Kidney (tissue), 14 donors: ENCODE data around the gene DUSP14. TPM values are rescaled to one million over a fixed set of nuclear protein-coding genes. Genes with fewer than 3 reads are reported as not detected.

Experiments
- DNase-seq, 5 donors: peaks; one replicate each; pipeline ENCODE4 v3.0.0-alpha.2; 2013 to 2020
- FAIRE-seq: peaks from 2 replicates; lab custom pipeline; 2012; peaks lifted over from hg19 to GRCh38; lab: Jason Lieb, UNC
- H3K27ac ChIP-seq, 2 donors: one replicate each; pipeline ENCODE4 v1.7.0; 2013; ENCODE audit warnings: low read depth in 2 of 2, low read length in 2 of 2, inconsistent platforms in 1 of 2
- H3K27me3 ChIP-seq: one replicate; pipeline ENCODE4 v1.7.1; 2013; ENCODE audit warnings: low read length, inconsistent platforms; ENCODE audit not compliant: control insufficient read depth, insufficient read depth
- H3K36me3 ChIP-seq, 3 donors: one replicate each; pipeline versions ENCODE4 v1.7.0 to v1.7.1; 2013; ENCODE audit warnings: low read length in 3 of 3, control low read depth in 1 of 3, inconsistent platforms in 1 of 3; ENCODE audit not compliant: insufficient read depth in 3 of 3, control insufficient read depth in 2 of 3
- H3K4me1 ChIP-seq, 3 donors: one replicate each; pipeline versions ENCODE4 v1.7.0 to v1.7.1; 2013; ENCODE audit warnings: low read length in 3 of 3, inconsistent platforms in 1 of 3, low read depth in 1 of 3; ENCODE audit not compliant: control insufficient read depth in 2 of 3, insufficient read depth in 2 of 3
- H3K4me3 ChIP-seq, 3 donors: one replicate each; pipeline versions ENCODE4 v1.7.0 to v1.8.1; 2013; ENCODE audit warnings: low read length in 3 of 3, control low read depth in 1 of 3, inconsistent platforms in 1 of 3
- H3K9ac ChIP-seq, 3 donors: one replicate each; pipeline versions ENCODE4 v1.7.0 to v1.7.1; 2013; ENCODE audit warnings: low read length in 3 of 3, control low read depth in 1 of 3, inconsistent platforms in 1 of 3
- H3K9me3 ChIP-seq, 3 donors: one replicate each; pipeline versions ENCODE4 v1.7.0 to v1.7.1; 2013; ENCODE audit warnings: low read length in 3 of 3, control low read depth in 1 of 3, inconsistent platforms in 1 of 3; ENCODE audit not compliant: control insufficient read depth in 2 of 3, insufficient read depth in 1 of 3
- intact Hi-C: fragments of 100-400 bp; cut with DNase I; formaldehyde crosslinking; loops from one replicate; pipeline ENCODE4 v1.11.1; 2022
- polyA plus RNA-seq: library from polyadenylated mRNA; stranded (reverse); fragments of 350-450 nt; fragmentation: Illumina TruSeq; extraction: RNeasy Lipid Tissue Mini Kit (QIAGEN cat#74804); gene quantifications from one replicate; pipeline ENCODE4 v1.2.3, GENCODE V29; 2014; ENCODE audit warnings: low read depth, low replicate concordance; ENCODE audit not compliant: insufficient read depth
- total RNA-seq: library from RNA; stranded (reverse); fragmentation: NEBNext Ultra II Directional; extraction: Animal tissue kit (Norgen Biotek cat#: 25700); gene quantifications from one replicate; pipeline ENCODE4 v1.2.1, GENCODE V29; 2021
- TF ChIP-seq, protein P1 (sequence below): IDR thresholded peaks from 3 replicates; pipeline ENCODE4 v1.5.1; 2012; ENCODE audit warnings: mild to moderate bottlenecking, moderate library complexity, borderline replicate concordance; ENCODE audit not compliant: insufficient read depth; ENCODE audit errors: extremely low read depth
- donor health status: control.
- donor health status: control.
- donor health status: control.
- donor health status: control.
- donor health status: control.
- donor health status: DM: yes; HTN: yes; CAD: no.
- donor health status: Normal renal cell carcinoma (clear cell type).

The DUSP14 gene
- total and polyA plus RNA-seq, 2 donors from 2014 or later = 9.7 to 13.4 TPM

DNA sequence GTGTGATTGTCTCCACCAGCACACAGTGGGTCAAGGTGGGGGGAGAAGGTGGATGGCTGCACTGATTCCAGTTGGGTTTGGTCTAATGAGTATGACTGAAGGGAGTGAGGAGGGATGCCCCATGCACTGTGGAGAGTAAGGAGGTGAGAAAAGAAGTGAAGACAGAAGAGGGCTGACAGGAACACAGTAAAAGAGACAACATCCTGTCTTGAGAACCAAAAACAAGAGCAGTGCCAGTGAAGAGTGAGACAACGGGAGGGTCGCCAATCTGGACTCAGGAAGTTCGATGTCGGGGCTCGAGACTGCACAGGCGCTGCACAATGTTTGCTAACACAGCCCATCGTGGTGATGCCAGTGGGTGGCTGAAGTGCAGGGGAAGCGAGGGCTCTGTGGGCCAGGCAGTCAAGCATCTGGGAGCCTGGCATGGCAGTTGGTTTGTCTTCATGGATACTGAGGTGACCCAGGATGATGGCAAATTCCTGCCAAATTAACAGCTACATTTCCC lies 34.1 kb downstream of the DUSP14 start:
- intact Hi-C loops = no loop called here
- Histone ChIP-seq H3K27ac (no peak overlapping the region), H3K9me3 (no peaks in the 10 kb centered on the region), H3K4me3 (no peak overlapping the region), H3K36me3 (peaks cover 2 to 40% (median 24%) of the 10 kb centered on the region in 3 donors), H3K27me3 (no peaks in the 10 kb centered on the region), H3K9ac (no peak overlapping the region), H3K4me1 (no peaks in the 10 kb centered on the region)
- FAIRE-seq (no peak), DNase-seq (no peak)
- TF ChIP-seq, protein P1, sequence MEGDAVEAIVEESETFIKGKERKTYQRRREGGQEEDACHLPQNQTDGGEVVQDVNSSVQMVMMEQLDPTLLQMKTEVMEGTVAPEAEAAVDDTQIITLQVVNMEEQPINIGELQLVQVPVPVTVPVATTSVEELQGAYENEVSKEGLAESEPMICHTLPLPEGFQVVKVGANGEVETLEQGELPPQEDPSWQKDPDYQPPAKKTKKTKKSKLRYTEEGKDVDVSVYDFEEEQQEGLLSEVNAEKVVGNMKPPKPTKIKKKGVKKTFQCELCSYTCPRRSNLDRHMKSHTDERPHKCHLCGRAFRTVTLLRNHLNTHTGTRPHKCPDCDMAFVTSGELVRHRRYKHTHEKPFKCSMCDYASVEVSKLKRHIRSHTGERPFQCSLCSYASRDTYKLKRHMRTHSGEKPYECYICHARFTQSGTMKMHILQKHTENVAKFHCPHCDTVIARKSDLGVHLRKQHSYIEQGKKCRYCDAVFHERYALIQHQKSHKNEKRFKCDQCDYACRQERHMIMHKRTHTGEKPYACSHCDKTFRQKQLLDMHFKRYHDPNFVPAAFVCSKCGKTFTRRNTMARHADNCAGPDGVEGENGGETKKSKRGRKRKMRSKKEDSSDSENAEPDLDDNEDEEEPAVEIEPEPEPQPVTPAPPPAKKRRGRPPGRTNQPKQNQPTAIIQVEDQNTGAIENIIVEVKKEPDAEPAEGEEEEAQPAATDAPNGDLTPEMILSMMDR = no peak

DNA sequence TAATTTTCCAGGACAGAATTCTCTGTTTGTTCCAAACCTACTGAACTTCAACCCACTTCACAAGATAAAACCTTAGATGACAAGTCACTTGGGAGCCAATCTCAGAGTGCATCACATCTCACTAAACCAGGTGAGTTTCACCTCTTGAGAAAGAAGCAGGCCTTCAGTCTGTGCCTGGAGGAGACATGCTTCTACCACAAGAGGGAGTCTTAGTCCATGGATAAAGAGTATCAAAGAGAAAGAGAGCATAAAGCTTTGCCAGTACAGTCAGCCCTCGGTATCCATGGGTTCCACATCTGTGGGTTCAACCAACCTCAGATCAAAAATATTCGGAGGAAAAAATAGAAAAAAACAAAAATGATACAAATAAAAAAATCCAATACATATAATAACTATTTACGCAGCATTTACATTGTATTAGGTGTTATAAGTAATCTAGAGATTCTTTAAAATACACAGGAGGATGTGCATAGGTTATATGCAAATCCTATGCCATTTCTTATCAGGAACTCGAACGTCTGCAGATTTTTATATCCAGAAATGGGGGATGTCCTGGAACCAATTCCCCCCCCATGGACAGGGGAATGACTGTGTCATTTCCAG lies 37.7 kb downstream of the DUSP14 start:
- TF ChIP-seq, protein P1 = peak; percentile 62
- H3K4me1 ChIP-seq = no peaks in the 10 kb centered on the region
- no peak overlapping the region for H3K9ac ChIP-seq
- H3K27me3 ChIP-seq = no peaks in the 10 kb centered on the region
- FAIRE-seq (no peak), DNase-seq (peak in 2 of 5 donors; percentile 72 to 81)
- H3K9me3 ChIP-seq = no peaks in the 10 kb centered on the region
- no peak overlapping the region for H3K27ac ChIP-seq
- intact Hi-C loops = no loop called here
- no peak overlapping the region for H3K4me3 ChIP-seq
- peaks cover 0 to 46% (median 34%) of the 10 kb centered on the region in 3 donors for H3K36me3 ChIP-seq

DNA sequence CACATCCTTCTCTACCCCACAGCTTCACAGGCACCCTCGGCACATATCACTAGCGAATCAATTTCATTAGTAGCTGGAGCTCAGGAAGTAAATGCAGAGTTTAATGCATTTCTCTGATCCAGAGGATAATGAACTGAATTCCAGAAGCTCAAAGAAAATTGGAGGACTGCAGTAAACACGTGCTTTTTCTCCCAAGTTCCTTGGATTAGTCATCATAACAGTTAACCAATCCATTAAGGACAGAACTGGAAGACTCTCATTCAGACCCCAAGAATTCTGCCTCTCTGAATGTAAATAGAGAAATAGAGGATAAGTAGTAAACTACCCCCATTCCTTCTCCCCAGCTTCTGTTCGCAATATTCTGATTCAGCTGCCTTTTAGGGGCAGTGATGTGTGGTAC lies 40.7 kb downstream of the DUSP14 start:
- Histone ChIP-seq H3K4me3 (no peak overlapping the region), H3K9me3 (no peaks in the 10 kb centered on the region), H3K36me3 (peaks cover 5 to 34% (median 28%) of the 10 kb centered on the region in 3 donors), H3K27me3 (no peaks in the 10 kb centered on the region), H3K4me1 (no peaks in the 10 kb centered on the region), H3K9ac (no peak overlapping the region), H3K27ac (no peak overlapping the region)
- DNase-seq (no peak), FAIRE-seq (no peak)
- intact Hi-C loops = no loop called here
- TF ChIP-seq, protein P1 = no peak
